Esophagus squamous epithelium (tissue), 4 donors: Measurements from ENCODE around the gene CIB4.

Experiments used
- POLR2A ChIP-seq, 4 donors: fragments of 450-650 bp; IDR thresholded peaks; one replicate each; pipeline ENCODE4 v1.6.1; 2017; ENCODE audit warnings: antibody characterized with exemption in 4 of 4, mild to moderate bottlenecking in 4 of 4, moderate library complexity in 3 of 4
- TF ChIP-seq, protein P1 (sequence below), 6 experiments: fragments of 450-650 bp in 4 of 6; fragments of 200-600 bp in 2 of 6; sonication (generic) in 2 of 6; IDR thresholded peaks; one replicate each; pipeline ENCODE4 v1.5.1; 2016 to 2019; ENCODE audit warnings: antibody characterized with exemption in 6 of 6, mild to moderate bottlenecking in 4 of 6, moderate library complexity in 4 of 6

GRCh38 chr2:26559556-26559955 is 81.6 kb downstream of the CIB4 start:
- TF ChIP-seq, protein P1, sequence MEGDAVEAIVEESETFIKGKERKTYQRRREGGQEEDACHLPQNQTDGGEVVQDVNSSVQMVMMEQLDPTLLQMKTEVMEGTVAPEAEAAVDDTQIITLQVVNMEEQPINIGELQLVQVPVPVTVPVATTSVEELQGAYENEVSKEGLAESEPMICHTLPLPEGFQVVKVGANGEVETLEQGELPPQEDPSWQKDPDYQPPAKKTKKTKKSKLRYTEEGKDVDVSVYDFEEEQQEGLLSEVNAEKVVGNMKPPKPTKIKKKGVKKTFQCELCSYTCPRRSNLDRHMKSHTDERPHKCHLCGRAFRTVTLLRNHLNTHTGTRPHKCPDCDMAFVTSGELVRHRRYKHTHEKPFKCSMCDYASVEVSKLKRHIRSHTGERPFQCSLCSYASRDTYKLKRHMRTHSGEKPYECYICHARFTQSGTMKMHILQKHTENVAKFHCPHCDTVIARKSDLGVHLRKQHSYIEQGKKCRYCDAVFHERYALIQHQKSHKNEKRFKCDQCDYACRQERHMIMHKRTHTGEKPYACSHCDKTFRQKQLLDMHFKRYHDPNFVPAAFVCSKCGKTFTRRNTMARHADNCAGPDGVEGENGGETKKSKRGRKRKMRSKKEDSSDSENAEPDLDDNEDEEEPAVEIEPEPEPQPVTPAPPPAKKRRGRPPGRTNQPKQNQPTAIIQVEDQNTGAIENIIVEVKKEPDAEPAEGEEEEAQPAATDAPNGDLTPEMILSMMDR (IDR thresholded peaks at IDR 0.05) = no peak
- TF ChIP-seq POLR2A (IDR thresholded peaks at IDR 0.05) = no peak
